H9 (cell line): ENCODE measurements around the gene FAM24A. TPM values are rescaled to one million over a fixed set of nuclear protein-coding genes. Genes with fewer than 3 reads are reported as not detected.

Experiments used
- DNase-seq: peaks from one replicate; pipeline ENCODE4 v3.0.0-alpha.2; 2017
- H2AFZ ChIP-seq: one replicate; pipeline ENCODE4 v1.6.1; 2013; ENCODE audit warnings: mild to moderate bottlenecking, low read length, control low read depth, moderate library complexity
- H2AK5ac ChIP-seq: 2 replicates; pipeline ENCODE4 v1.6.1; 2013; ENCODE audit warnings: low read length, control low read depth, mixed read lengths; ENCODE audit not compliant: insufficient read length
- H2BK120ac ChIP-seq: one replicate; pipeline ENCODE4 v1.6.1; 2013; ENCODE audit warnings: low read depth, mild to moderate bottlenecking, low read length, control low read depth, inconsistent platforms; ENCODE audit not compliant: poor library complexity, severe bottlenecking
- H2BK12ac ChIP-seq: 2 replicates; pipeline ENCODE4 v1.6.1; 2013; ENCODE audit warnings: low read length, control low read depth, mixed read lengths, low read depth; ENCODE audit not compliant: insufficient read length
- H2BK15ac ChIP-seq: 2 replicates; pipeline ENCODE4 v1.6.1; 2013; ENCODE audit warnings: low read depth, low read length, control low read depth
- H2BK20ac ChIP-seq: one replicate; pipeline ENCODE4 v1.6.1; 2013; ENCODE audit warnings: low read depth, mild to moderate bottlenecking, low read length, control low read depth, inconsistent platforms; ENCODE audit not compliant: poor library complexity, severe bottlenecking
- H2BK5ac ChIP-seq: 2 replicates; pipeline ENCODE4 v1.6.1; 2013; ENCODE audit warnings: low read length, control low read depth, mixed read lengths; ENCODE audit not compliant: insufficient read length
- H3K14ac ChIP-seq: 2 replicates; pipeline ENCODE4 v1.6.1; 2013; ENCODE audit warnings: low read length, control low read depth; ENCODE audit not compliant: insufficient read depth
- H3K18ac ChIP-seq: 2 replicates; pipeline ENCODE4 v1.6.1; 2013; ENCODE audit warnings: low read depth, mild to moderate bottlenecking, mixed read lengths, low read length, control low read depth; ENCODE audit not compliant: insufficient read length
- H3K23ac ChIP-seq: 2 replicates; pipeline ENCODE4 v1.6.1; 2013; ENCODE audit warnings: low read length, control low read depth, mixed read lengths, low read depth; ENCODE audit not compliant: insufficient read length
- H3K23me2 ChIP-seq: 2 replicates; pipeline ENCODE4 v1.6.1; 2013; ENCODE audit warnings: low read depth, mild to moderate bottlenecking, mixed read lengths, low read length, control low read depth; ENCODE audit not compliant: insufficient read length, poor library complexity, severe bottlenecking
- H3K27ac ChIP-seq: 2 replicates; pipeline ENCODE4 v1.5.1; 2013; ENCODE audit warnings: low read length, control low read depth, mixed read lengths, low read depth; ENCODE audit not compliant: insufficient read length
- H3K27me3 ChIP-seq: 2 replicates; pipeline ENCODE4 v1.6.1; 2013; ENCODE audit warnings: low read length, control low read depth, inconsistent platforms; ENCODE audit not compliant: insufficient read depth
- H3K4ac ChIP-seq: 2 replicates; pipeline ENCODE4 v1.6.1; 2013; ENCODE audit warnings: low read depth, mild to moderate bottlenecking, control low read depth, inconsistent platforms, low read length, moderate library complexity
- H3K4me1 ChIP-seq: 2 replicates; pipeline ENCODE4 v1.6.1; 2013; ENCODE audit warnings: low read length, control low read depth, inconsistent platforms; ENCODE audit not compliant: insufficient read depth
- H3K4me2 ChIP-seq: 2 replicates; pipeline ENCODE4 v1.6.1; 2013; ENCODE audit warnings: low read length, control low read depth, mixed read lengths; ENCODE audit not compliant: insufficient read length, insufficient read depth
- H3K56ac ChIP-seq: 2 replicates; pipeline ENCODE4 v1.6.1; 2013; ENCODE audit warnings: low read depth, mild to moderate bottlenecking, mixed read lengths, low read length, control low read depth; ENCODE audit not compliant: insufficient read length
- H3K79me1 ChIP-seq: 2 replicates; pipeline ENCODE4 v1.6.1; 2013; ENCODE audit warnings: low read depth, mild to moderate bottlenecking, moderate library complexity, low read length, control low read depth, inconsistent platforms; ENCODE audit not compliant: insufficient read depth, poor library complexity, severe bottlenecking
- H3K79me2 ChIP-seq: 2 replicates; pipeline ENCODE4 v1.6.1; 2013; ENCODE audit warnings: low read length, control low read depth, inconsistent platforms; ENCODE audit not compliant: insufficient read depth
- H3K9ac ChIP-seq: 2 replicates; pipeline ENCODE4 v1.6.1; 2013; ENCODE audit warnings: low read length, control low read depth, mixed read lengths; ENCODE audit not compliant: insufficient read length; ENCODE audit errors: extremely low read depth
- H3K9me3 ChIP-seq: one replicate; pipeline ENCODE4 v1.6.1; 2013; ENCODE audit warnings: low read depth, low read length, inconsistent platforms; ENCODE audit not compliant: control insufficient read depth
- H3T11ph ChIP-seq: one replicate; pipeline ENCODE4 v1.6.1; 2013; ENCODE audit warnings: mild to moderate bottlenecking, low read length, control low read depth, inconsistent platforms
- H4K20me1 ChIP-seq: one replicate; pipeline ENCODE4 v1.6.1; 2013; ENCODE audit not compliant: control insufficient read depth, insufficient read length, insufficient read depth
- H4K5ac ChIP-seq: 2 replicates; pipeline ENCODE4 v1.6.1; 2013; ENCODE audit warnings: low read depth, mild to moderate bottlenecking, mixed read lengths, low read length, control low read depth; ENCODE audit not compliant: insufficient read length
- H4K8ac ChIP-seq: replicated peaks from 2 replicates; pipeline ENCODE4 v1.6.1; 2013; ENCODE audit warnings: low read length, control low read depth, mixed read lengths, low read depth; ENCODE audit not compliant: insufficient read length
- H4K91ac ChIP-seq: 2 replicates; pipeline ENCODE4 v1.6.1; 2013; ENCODE audit warnings: low read depth, mild to moderate bottlenecking, moderate library complexity, mixed read lengths, low read length, control low read depth; ENCODE audit not compliant: insufficient read length
- H3K27ac Mint-ChIP-seq, 3 experiments: 2 replicates in 2 of 3; 3 replicates in 1 of 3; pipeline ENCODE4 v1.8.0; 2020 to 2021; ENCODE audit warnings: mixed read lengths in 3 of 3, mild to moderate bottlenecking in 1 of 3, moderate library complexity in 1 of 3
- H3K27me3 Mint-ChIP-seq: 2 replicates; pipeline ENCODE4 v1.8.0; 2021; ENCODE audit warnings: low read depth, mild to moderate bottlenecking, moderate library complexity, mixed read lengths
- H3K36me3 Mint-ChIP-seq, 3 experiments: 2 replicates in 2 of 3; 3 replicates in 1 of 3; pipeline ENCODE4 v1.8.0; 2020 to 2021; ENCODE audit warnings: low read depth in 3 of 3, mixed read lengths in 3 of 3; ENCODE audit not compliant: insufficient read depth in 1 of 3
- H3K4me1 Mint-ChIP-seq, 2 experiments: 2 replicates each; pipeline ENCODE4 v1.8.0; 2020; ENCODE audit warnings: mixed read lengths in 2 of 2
- H3K4me3 Mint-ChIP-seq, 2 experiments: 2 replicates in 1 of 2; 3 replicates in 1 of 2; pipeline ENCODE4 v1.8.0; 2020 to 2021; ENCODE audit warnings: mild to moderate bottlenecking in 2 of 2, mixed read lengths in 2 of 2, moderate library complexity in 1 of 2
- H3K9me3 Mint-ChIP-seq, 2 experiments: 2 replicates in 1 of 2; 3 replicates in 1 of 2; pipeline ENCODE4 v1.8.0; 2020; ENCODE audit warnings: mild to moderate bottlenecking in 2 of 2, mixed read lengths in 2 of 2, moderate library complexity in 1 of 2
- CTCF ChIP-seq: fragments of 200-600 bp; sonication (generic); conservative IDR thresholded peaks from 3 replicates; pipeline ENCODE4 v1.8.0; 2021; ENCODE audit warnings: antibody characterized with exemption, mild to moderate bottlenecking
- WGBS: extraction: QIAGEN DNeasy Blood & Tissue Kit; methylation state at CpG from one replicate; pipeline ENCODE4 v1.1.7; 2013; ENCODE audit warnings: missing lambda C conversion rate, low lambda C conversion rate, mixed read lengths; ENCODE audit not compliant: insufficient read length; ENCODE audit errors: extremely low coverage; 5-methylcytosine and 5-hydroxymethylcytosine counted together
- long read RNA-seq: library from polyadenylated mRNA; unstranded; transcript quantifications from one replicate; pipeline ENCODE4 v2.0.0, GENCODE V29; 2020
- total RNA-seq: library from RNA; stranded (reverse); gene quantifications from 2 replicates; pipeline ENCODE4 v1.2.1, GENCODE V29; 2021

Gene FAM24A
- total RNA-seq, result not detected in 2 replicates
- long read RNA-seq, result 0 reads

GRCh38 chr10:122910310-122910709, at the start of gene FAM24A:
Gene FAM24A, plus strand, starts transcription at chr10:122910610. Its CDS starts 1,025 bp downstream, at chr10:122911635.
- H3K79me1 ChIP-seq, result no peaks in the 10 kb centered on the region
- H3K23me2 ChIP-seq, result no peaks in the 10 kb centered on the region
- no peak within 1 kb of the TSS for H2BK120ac ChIP-seq
- no peak within 1 kb of the TSS for H4K5ac ChIP-seq
- no peak within 1 kb of the TSS for H3T11ph ChIP-seq
- H3K4ac ChIP-seq, result no peak within 1 kb of the TSS
- H3K27ac Mint-ChIP-seq, result no peak within 1 kb of the TSS
- no peak within 1 kb of the TSS for H2BK15ac ChIP-seq
- no peak for TF ChIP-seq CTCF
- H3K23ac ChIP-seq, result no peak within 1 kb of the TSS
- H3K18ac ChIP-seq, result no peak within 1 kb of the TSS
- no peaks in the 10 kb centered on the region for H3K4me1 ChIP-seq
- peaks cover 2 to 9% of the 10 kb centered on the region in 2 experiments; a peak in 3 of 4 replicates for H3K4me1 Mint-ChIP-seq
- H4K20me1 ChIP-seq, result no peaks in the 10 kb centered on the region
- no peaks in the 10 kb centered on the region for H3K36me3 Mint-ChIP-seq
- H3K4me2 ChIP-seq, result no peak within 1 kb of the TSS
- H2AK5ac ChIP-seq, result no peak within 1 kb of the TSS
- H3K56ac ChIP-seq, result no peak within 1 kb of the TSS
- H2BK12ac ChIP-seq, result no peak within 1 kb of the TSS
- no peak within 1 kb of the TSS for H4K8ac ChIP-seq
- WGBS, result no CpG with 5 or more reads among the region's 1 CpG
- DNase-seq, result no peak
- no peak within 1 kb of the TSS for H3K4me3 Mint-ChIP-seq
- H3K27me3 ChIP-seq, result no peaks in the 10 kb centered on the region
- no peak within 1 kb of the TSS for H3K27ac ChIP-seq
- H3K79me2 ChIP-seq, result no peaks in the 10 kb centered on the region
- H2BK20ac ChIP-seq, result no peak within 1 kb of the TSS
- H2BK5ac ChIP-seq, result no peak within 1 kb of the TSS
- H3K9me3 Mint-ChIP-seq, result peaks cover 0 to 3% of the 10 kb centered on the region in 2 experiments; a peak in 1 of 5 replicates
- no peak within 1 kb of the TSS for H2AFZ ChIP-seq
- H4K91ac ChIP-seq, result no peak within 1 kb of the TSS
- H3K14ac ChIP-seq, result no peak within 1 kb of the TSS
- H3K9me3 ChIP-seq, result no peaks in the 10 kb centered on the region
- no peak within 1 kb of the TSS for H3K9ac ChIP-seq
- H3K27me3 Mint-ChIP-seq, result peaks cover 23% of the 10 kb centered on the region
